HepG2 (cell line): Measurements from ENCODE around the gene RHOD. TPM values are rescaled to one million over a fixed set of nuclear protein-coding genes. Genes with fewer than 3 reads are reported as not detected.

Experiments
- ATF7-NPFF ChIP-seq: sonication (generic); formaldehyde crosslinking; IDR thresholded peaks from 2 replicates; pipeline ENCODE4 v1.8.1; 2023; ENCODE audit warnings: mild to moderate bottlenecking, low read depth, missing genetic modification reagents, moderate library complexity
- EHMT2 ChIP-seq: fragments of 200-600 bp; sonication (generic); IDR thresholded peaks from 2 replicates; pipeline ENCODE4 v1.7.0; 2017; ENCODE audit warnings: antibody characterized with exemption, low read depth, low read length, borderline replicate concordance
- ERF ChIP-seq: IDR thresholded peaks from 2 replicates; pipeline ENCODE4 v1.6.1; 2018; ENCODE audit warnings: missing biosample characterization, missing genetic modification reagents
- HCFC1 ChIP-seq: fragments of 150-350 bp; IDR thresholded peaks from 2 replicates; pipeline ENCODE4 v1.6.1; 2014; ENCODE audit warnings: low read depth, low read length
- HNRNPH1 ChIP-seq: fragments of 200-400 bp; formaldehyde crosslinking; optimal IDR thresholded peaks from 2 replicates; pipeline ENCODE3; 2017; ENCODE audit warnings: mild to moderate bottlenecking, low read depth, low read length
- HNRNPK ChIP-seq: fragments of 200-400 bp; formaldehyde crosslinking; IDR thresholded peaks from 2 replicates; pipeline ENCODE4 v1.6.1; 2018; ENCODE audit warnings: low read length, low read depth, moderate library complexity, mild to moderate bottlenecking; ENCODE audit not compliant: poor library complexity, severe bottlenecking
- KDM3A ChIP-seq: IDR thresholded peaks from 2 replicates; pipeline ENCODE4 v1.6.1; 2018; ENCODE audit warnings: low read depth, missing compliant biosample characterization
- MAX ChIP-seq: IDR thresholded peaks from 2 replicates; pipeline ENCODE4 v1.6.1; 2012; ENCODE audit warnings: inconsistent platforms
- MYC ChIP-seq: sonication (generic); formaldehyde crosslinking; IDR thresholded peaks from 2 replicates; pipeline ENCODE4 v1.9.0; 2021; ENCODE audit warnings: missing genetic modification reagents, borderline replicate concordance
- POLR2G ChIP-seq: fragments of 200-400 bp; formaldehyde crosslinking; IDR thresholded peaks from 2 replicates; pipeline ENCODE4 v1.6.1; 2018; ENCODE audit warnings: mild to moderate bottlenecking, low read depth, low read length, moderate library complexity
- SIN3A ChIP-seq: IDR thresholded peaks from 2 replicates; pipeline ENCODE4 v1.6.1; 2011; ENCODE audit warnings: low read depth, mild to moderate bottlenecking, control low read depth, low read length, borderline replicate concordance
- SRSF1 ChIP-seq: fragments of 200-400 bp; formaldehyde crosslinking; optimal IDR thresholded peaks from 2 replicates; pipeline ENCODE3; 2017; ENCODE audit warnings: mild to moderate bottlenecking, low read depth, low read length, moderate library complexity
- UBTF ChIP-seq: sonication (generic); formaldehyde crosslinking; IDR thresholded peaks from 2 replicates; pipeline ENCODE4 v1.4.0; 2020; ENCODE audit warnings: mild to moderate bottlenecking, missing genetic modification reagents
- ZFX ChIP-seq: sonication (generic); formaldehyde crosslinking; IDR thresholded peaks from 2 replicates; pipeline ENCODE4 v1.4.0; 2020; ENCODE audit warnings: mild to moderate bottlenecking, low read depth, missing genetic modification reagents, moderate library complexity
- ZNF281 ChIP-seq: sonication (generic); formaldehyde crosslinking; IDR thresholded peaks from 2 replicates; pipeline ENCODE4 v1.4.0; 2020; ENCODE audit warnings: missing genetic modification reagents, borderline replicate concordance
- ZNF430 ChIP-seq: sonication (generic); formaldehyde crosslinking; IDR thresholded peaks from 2 replicates; pipeline ENCODE4 v1.9.0; 2021; ENCODE audit warnings: mild to moderate bottlenecking, missing genetic modification reagents
- ZNF616 ChIP-seq: sonication (generic); formaldehyde crosslinking; IDR thresholded peaks from 2 replicates; pipeline ENCODE4 v1.5.0; 2020; ENCODE audit warnings: low read depth, mild to moderate bottlenecking, missing genetic modification reagents
- ZNF746 ChIP-seq: sonication (generic); formaldehyde crosslinking; IDR thresholded peaks from 2 replicates; pipeline ENCODE4 v1.8.0; 2022; ENCODE audit warnings: mild to moderate bottlenecking, missing genetic modification reagents
- ZNF776 ChIP-seq: sonication (generic); formaldehyde crosslinking; IDR thresholded peaks from 2 replicates; pipeline ENCODE4 v1.4.0; 2020; ENCODE audit warnings: mild to moderate bottlenecking, missing genetic modification reagents
- polyA plus RNA-seq, 8 experiments: library from polyadenylated mRNA; depleted of rRNA in 3 of 8; stranded (reverse) in 7 of 8; unstranded in 1 of 8; fragments of >200 nt; fragmentation: Illumina TruSeq in 4 of 8; extraction: Trizol in 4 of 8; gene quantifications; 2 replicates each; pipeline versions ENCODE4 v1.2.1 to v1.2.3, GENCODE V29; 2011 to 2016; ENCODE audit warnings: low read depth in 4 of 8, missing spikeins in 1 of 8, mixed read lengths in 1 of 8; ENCODE audit not compliant: insufficient read depth in 1 of 8
- total RNA-seq, 5 experiments: library from RNA; depleted of rRNA; stranded (reverse); fragments of >200 nt; fragmentation: Illumina TruSeq; extraction: Trizol; gene quantifications; 2 replicates each; pipeline ENCODE4 v1.2.3, GENCODE V29; 2016; ENCODE audit warnings: low read depth in 1 of 5
- TF ChIP-seq, protein P1 (sequence below): sonication (generic); formaldehyde crosslinking; IDR thresholded peaks from 2 replicates; pipeline ENCODE4; 2020; ENCODE audit warnings: missing genetic modification reagents, mild to moderate bottlenecking, borderline replicate concordance

RHOD gene
- total and polyA plus RNA-seq, 2 of the 13 experiments (the other 11 are each of a cell fraction or from before 2014, with no cell fraction given) = 0.27 to 0.98 TPM

DNA sequence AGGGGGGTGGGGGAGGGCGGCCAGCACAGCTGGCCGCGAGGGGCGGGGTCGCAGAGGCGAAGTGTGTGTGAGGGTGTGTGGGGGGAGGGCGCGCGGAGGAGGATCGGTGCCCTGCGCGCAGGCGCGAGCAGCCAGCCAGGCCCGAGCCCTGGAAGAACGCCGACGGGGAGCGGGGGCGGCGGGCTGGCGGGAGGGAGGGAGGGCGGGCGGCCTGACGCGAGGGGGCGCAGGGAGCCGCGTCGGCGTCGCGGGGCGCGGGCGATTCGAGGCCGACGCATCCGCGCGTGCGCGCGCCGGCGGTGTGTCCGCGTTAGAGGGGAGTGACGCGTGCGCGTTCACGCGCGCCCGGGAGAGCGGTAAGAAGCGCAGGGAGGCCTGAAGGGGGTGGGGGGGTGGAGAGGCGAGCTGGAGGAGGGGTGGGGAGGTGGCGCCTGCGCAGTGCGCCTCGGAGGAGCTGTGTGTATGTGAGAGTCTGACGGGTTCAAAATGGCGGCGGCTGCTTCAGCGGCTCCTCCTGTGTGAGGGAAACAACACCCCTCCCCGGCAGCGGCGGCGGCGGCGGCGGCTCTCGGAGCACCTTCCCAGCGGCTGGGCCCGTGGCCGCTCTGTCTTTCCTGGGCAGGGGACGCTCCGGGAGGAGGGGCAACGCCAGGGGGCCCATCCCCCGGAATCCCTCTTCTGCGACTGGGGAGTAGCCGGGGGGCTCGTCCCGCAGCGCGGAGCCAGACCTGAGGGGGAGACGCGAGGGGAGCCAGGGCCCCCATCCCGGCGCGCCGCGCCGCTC, 62.3 kb downstream of the RHOD start, which contains the start of gene KDM2A (continued):
- TF ChIP-seq ZNF281 (CRISPR knock-in tag) = peak; percentile 43; the same call in 1 of the 2 replicates
- no peak for TF ChIP-seq EHMT2
- TF ChIP-seq HCFC1 = no peak
- peak; percentile 71 for TF ChIP-seq HNRNPK
- TF ChIP-seq POLR2G = peak; percentile 78
- peak; percentile 86 for TF ChIP-seq ZNF746 (CRISPR knock-in tag)
- peak; percentile 36 for TF ChIP-seq SRSF1
- TF ChIP-seq ZNF430 = 0 out of 2 replicates have a peak, but pooled peaks have one; percentile 50
- TF ChIP-seq, protein P1, sequence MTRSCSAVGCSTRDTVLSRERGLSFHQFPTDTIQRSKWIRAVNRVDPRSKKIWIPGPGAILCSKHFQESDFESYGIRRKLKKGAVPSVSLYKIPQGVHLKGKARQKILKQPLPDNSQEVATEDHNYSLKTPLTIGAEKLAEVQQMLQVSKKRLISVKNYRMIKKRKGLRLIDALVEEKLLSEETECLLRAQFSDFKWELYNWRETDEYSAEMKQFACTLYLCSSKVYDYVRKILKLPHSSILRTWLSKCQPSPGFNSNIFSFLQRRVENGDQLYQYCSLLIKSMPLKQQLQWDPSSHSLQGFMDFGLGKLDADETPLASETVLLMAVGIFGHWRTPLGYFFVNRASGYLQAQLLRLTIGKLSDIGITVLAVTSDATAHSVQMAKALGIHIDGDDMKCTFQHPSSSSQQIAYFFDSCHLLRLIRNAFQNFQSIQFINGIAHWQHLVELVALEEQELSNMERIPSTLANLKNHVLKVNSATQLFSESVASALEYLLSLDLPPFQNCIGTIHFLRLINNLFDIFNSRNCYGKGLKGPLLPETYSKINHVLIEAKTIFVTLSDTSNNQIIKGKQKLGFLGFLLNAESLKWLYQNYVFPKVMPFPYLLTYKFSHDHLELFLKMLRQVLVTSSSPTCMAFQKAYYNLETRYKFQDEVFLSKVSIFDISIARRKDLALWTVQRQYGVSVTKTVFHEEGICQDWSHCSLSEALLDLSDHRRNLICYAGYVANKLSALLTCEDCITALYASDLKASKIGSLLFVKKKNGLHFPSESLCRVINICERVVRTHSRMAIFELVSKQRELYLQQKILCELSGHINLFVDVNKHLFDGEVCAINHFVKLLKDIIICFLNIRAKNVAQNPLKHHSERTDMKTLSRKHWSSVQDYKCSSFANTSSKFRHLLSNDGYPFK (CRISPR knock-in tag) = peak; percentile 39; the same call in 1 of the 2 replicates
- TF ChIP-seq KDM3A (CRISPR knock-in tag) = no peak
- TF ChIP-seq ERF = peak; percentile 33; the same call in 1 of the 2 replicates
- 0 out of 2 replicates have a peak, but pooled peaks have one; percentile 8 for TF ChIP-seq MAX
- TF ChIP-seq SIN3A = peak; percentile 44; the same call in 1 of the 2 replicates
- peak; percentile 76 for TF ChIP-seq ZFX (CRISPR knock-in tag)
- TF ChIP-seq ZNF616 (CRISPR knock-in tag) = peak; percentile 14; the same call in 1 of the 2 replicates
- peak; percentile 71; the same call in 1 of the 2 replicates for TF ChIP-seq ATF7-NPFF (CRISPR knock-in tag)
- no peak; the same call in 1 of the 2 replicates for TF ChIP-seq MYC (CRISPR knock-in tag)
- TF ChIP-seq HNRNPH1 = no peak
- no peak for TF ChIP-seq ZNF776
- TF ChIP-seq UBTF (CRISPR knock-in tag) = peak; percentile 72; the same call in 1 of the 2 replicates
